H1 (cell line): ENCODE results near the gene TSPAN2. TPM values are rescaled to one million over a fixed set of nuclear protein-coding genes. Genes with fewer than 3 reads are reported as not detected.
A peak's percentile ranks its signal among the peaks of the same experiment; 100 is the strongest.

Source experiments
- CTCF ChIA-PET: fragments of 300-600 bp; sonication (Branson Sonifier 250); formaldehyde crosslinking; loops from one replicate; lab custom pipeline; 2021; ENCODE audit not compliant: partially characterized antibody; lab: Charles Lee
- POLR2A ChIA-PET: fragments of 300-600 bp; sonication (Branson Sonifier 250); formaldehyde crosslinking; loops from one replicate; lab custom pipeline; 2021; ENCODE audit warnings: inconsistent platforms; ENCODE audit not compliant: partially characterized antibody; lab: Charles Lee
- DNase-seq, 2 experiments: peaks; one replicate each; pipeline versions ENCODE4 v3.0.0 to v3.0.0-alpha.2; 2010 to 2022; ENCODE audit warnings: low spot score in 2 of 2, low read depth in 1 of 2, mixed read lengths in 1 of 2
- FAIRE-seq: peaks from 2 replicates; lab custom pipeline; 2011; peaks lifted over from hg19 to GRCh38; lab: Jason Lieb, UNC
- H2AFZ ChIP-seq: 2 replicates; pipeline ENCODE4 v1.8.1; 2012; ENCODE audit warnings: low read length, inconsistent platforms
- H2AK5ac ChIP-seq: 2 replicates; pipeline ENCODE4 v1.6.1; 2013; ENCODE audit warnings: low read depth, low read length
- H2BK120ac ChIP-seq: replicated peaks from 2 replicates; pipeline ENCODE3; 2013; ENCODE audit warnings: low read depth, low read length, inconsistent platforms
- H2BK12ac ChIP-seq: 2 replicates; pipeline ENCODE4 v1.6.1; 2013; ENCODE audit warnings: low read depth, low read length
- H2BK15ac ChIP-seq: 2 replicates; pipeline ENCODE4 v1.6.1; 2013; ENCODE audit warnings: low read length
- H2BK20ac ChIP-seq: 2 replicates; pipeline ENCODE4 v1.6.1; 2013; ENCODE audit warnings: low read length
- H2BK5ac ChIP-seq: 2 replicates; pipeline ENCODE4 v1.6.1; 2013; ENCODE audit warnings: low read depth, low read length
- H3K14ac ChIP-seq: 2 replicates; pipeline ENCODE4 v1.6.1; 2013; ENCODE audit warnings: inconsistent platforms; ENCODE audit not compliant: insufficient read length
- H3K18ac ChIP-seq: 2 replicates; pipeline ENCODE4 v1.6.1; 2013; ENCODE audit warnings: low read length; ENCODE audit errors: extremely low read depth
- H3K23ac ChIP-seq: 2 replicates; pipeline ENCODE4 v1.6.1; 2013; ENCODE audit warnings: inconsistent platforms; ENCODE audit not compliant: insufficient read length
- H3K23me2 ChIP-seq: 2 replicates; pipeline ENCODE4 v1.6.1; 2013; ENCODE audit warnings: low read depth, low read length
- H3K27ac ChIP-seq: 2 replicates; pipeline ENCODE4 v1.6.1; 2011; ENCODE audit warnings: low read depth, low read length, inconsistent platforms
- H3K27me3 ChIP-seq, 4 experiments: replicated peaks in 1 of 4; 1 replicate in 1 of 4; 2 replicates in 3 of 4; pipeline versions ENCODE4 v1.6.1 to v1.8.1; 2011 to 2013; ENCODE audit warnings: low read length in 3 of 4, mild to moderate bottlenecking in 3 of 4, inconsistent platforms in 2 of 4, mixed read lengths in 2 of 4, moderate library complexity in 1 of 4; ENCODE audit not compliant: control insufficient read depth in 3 of 4, insufficient read depth in 3 of 4; ENCODE audit errors: extremely low read depth in 1 of 4
- H3K36me3 ChIP-seq, 4 experiments: 2 replicates each; pipeline versions ENCODE4 v1.6.1 to v1.8.1; 2011 to 2013; ENCODE audit warnings: mild to moderate bottlenecking in 4 of 4, low read length in 3 of 4, moderate library complexity in 2 of 4, control low read depth in 1 of 4, inconsistent platforms in 1 of 4; ENCODE audit not compliant: insufficient read depth in 4 of 4, control insufficient read depth in 2 of 4
- H3K4ac ChIP-seq: replicated peaks from 2 replicates; pipeline ENCODE3; 2013; ENCODE audit warnings: low read length, low read depth, mixed read lengths, inconsistent platforms; ENCODE audit not compliant: insufficient read length
- H3K4me1 ChIP-seq, 4 experiments: replicated peaks in 1 of 4; 1 replicate in 1 of 4; 2 replicates in 3 of 4; pipeline versions ENCODE4 v1.6.1 to v1.8.1; 2011 to 2013; ENCODE audit warnings: low read length in 3 of 4, inconsistent platforms in 2 of 4, mixed read lengths in 1 of 4; ENCODE audit not compliant: insufficient read depth in 4 of 4, control insufficient read depth in 3 of 4
- H3K4me2 ChIP-seq, 2 experiments: 2 replicates each; pipeline versions ENCODE4 v1.6.1 to v1.8.1; 2011 to 2013; ENCODE audit warnings: low read depth in 2 of 2, low read length in 2 of 2, control low read depth in 1 of 2, inconsistent platforms in 1 of 2, mild to moderate bottlenecking in 1 of 2; ENCODE audit not compliant: insufficient read depth in 1 of 2
- H3K4me3 ChIP-seq, 4 experiments: fragments of 200-600, 300-600 bp in 1 of 4; sonication (generic), shearing (Covaris generic), sonication (Bioruptor Twin) in 1 of 4; 2 replicates each; pipeline versions ENCODE4 v1.5.1 to v1.8.1; 2011 to 2016; ENCODE audit warnings: low read length in 4 of 4, low read depth in 3 of 4, control low read depth in 2 of 4, inconsistent platforms in 2 of 4, mild to moderate bottlenecking in 2 of 4, mixed read lengths in 1 of 4, moderate library complexity in 1 of 4; ENCODE audit not compliant: insufficient read depth in 2 of 4; ENCODE audit errors: extremely low read depth in 1 of 4
- H3K56ac ChIP-seq: replicated peaks from 2 replicates; pipeline ENCODE3; 2013; ENCODE audit warnings: low read depth, mild to moderate bottlenecking, mixed read lengths, low read length, inconsistent platforms; ENCODE audit not compliant: insufficient read length
- H3K79me1 ChIP-seq: 2 replicates; pipeline ENCODE4 v1.6.1; 2013; ENCODE audit warnings: low read depth, low read length, control low read depth
- H3K79me2 ChIP-seq, 2 experiments: 2 replicates each; pipeline versions ENCODE4 v1.6.1 to v1.8.1; 2012 to 2013; ENCODE audit warnings: low read length in 2 of 2, mild to moderate bottlenecking in 2 of 2, inconsistent platforms in 1 of 2; ENCODE audit not compliant: insufficient read depth in 2 of 2, control insufficient read depth in 1 of 2
- H3K9ac ChIP-seq, 4 experiments: replicated peaks in 1 of 4; 1 replicate in 1 of 4; 2 replicates in 3 of 4; pipeline versions ENCODE4 v1.6.1 to v1.8.1; 2011 to 2013; ENCODE audit warnings: low read depth in 3 of 4, low read length in 3 of 4, control low read depth in 2 of 4, mild to moderate bottlenecking in 2 of 4, moderate library complexity in 2 of 4, inconsistent platforms in 1 of 4; ENCODE audit errors: extremely low read depth in 1 of 4
- H3K9me3 ChIP-seq, 2 experiments: 2 replicates each; pipeline versions ENCODE4 v1.6.1 to v1.8.1; 2012 to 2013; ENCODE audit warnings: mild to moderate bottlenecking in 2 of 2, moderate library complexity in 2 of 2, control low read depth in 1 of 2, inconsistent platforms in 1 of 2, low read depth in 1 of 2, low read length in 1 of 2, mixed read lengths in 1 of 2; ENCODE audit not compliant: insufficient read depth in 2 of 2
- H4K20me1 ChIP-seq, 2 experiments: replicated peaks in 1 of 2; 2 replicates each; pipeline versions ENCODE3 to v1.8.1; 2011 to 2013; ENCODE audit warnings: inconsistent platforms in 2 of 2, low read length in 2 of 2, mild to moderate bottlenecking in 1 of 2; ENCODE audit not compliant: insufficient read depth in 2 of 2, control insufficient read depth in 1 of 2
- H4K5ac ChIP-seq: 2 replicates; pipeline ENCODE4 v1.6.1; 2013; ENCODE audit warnings: low read length, low read depth, mixed read lengths, inconsistent platforms; ENCODE audit not compliant: insufficient read length
- H4K8ac ChIP-seq: 2 replicates; pipeline ENCODE4 v1.8.0; 2013; ENCODE audit warnings: mild to moderate bottlenecking, moderate library complexity, low read length, inconsistent platforms; ENCODE audit not compliant: insufficient read depth; ENCODE audit errors: extremely low read depth
- H4K91ac ChIP-seq: replicated peaks from 2 replicates; pipeline ENCODE3; 2013; ENCODE audit warnings: low read length, mixed read lengths, inconsistent platforms; ENCODE audit not compliant: insufficient read length
- BCL11A ChIP-seq, 2 experiments: IDR thresholded peaks; one replicate each; pipeline ENCODE4 v1.6.1; 2011; ENCODE audit warnings: low read depth in 2 of 2, low read length in 2 of 2, mild to moderate bottlenecking in 2 of 2
- WGBS, 2 experiments: shearing (Covaris generic) in 1 of 2; methylation state at CpG; one replicate each; pipeline versions ENCODE4 v1.1.6 to v1.1.7; 2013 to 2015; ENCODE audit warnings: low lambda C conversion rate in 2 of 2, mixed read lengths in 2 of 2, inconsistent platforms in 1 of 2, low coverage in 1 of 2, missing lambda C conversion rate in 1 of 2; ENCODE audit not compliant: insufficient replicate concordance in 2 of 2, insufficient coverage in 1 of 2, insufficient read length in 1 of 2; ENCODE audit errors: extremely low coverage in 1 of 2, missing lambda C conversion rate in 1 of 2; 5-methylcytosine and 5-hydroxymethylcytosine counted together
- polyA plus RNA-seq, 7 experiments: library from polyadenylated mRNA; depleted of rRNA in 3 of 7; stranded (reverse) in 5 of 7; unstranded in 2 of 7; fragments of >200 nt in 5 of 7; fragments of 200-250 nt in 2 of 7; gene quantifications; 1 replicate in 5 of 7; 2 replicates in 1 of 7; 4 replicates in 1 of 7; pipeline versions ENCODE4 v1.2.1 to v1.2.3, GENCODE V29; 2011 to 2013; ENCODE audit warnings: missing spikeins in 2 of 7, mixed read lengths in 2 of 7
- total RNA-seq: library from RNA; stranded (reverse); fragmentation: NEBNext Ultra II Directional; extraction: Animal tissue kit (Norgen Biotek cat#: 25700); gene quantifications from 2 replicates; pipeline ENCODE4 v1.2.1, GENCODE V29; 2021

TSPAN2 gene
- total and polyA plus RNA-seq, 2 of the 8 experiments (the other 6 are each of a cell fraction or from before 2014, with no cell fraction given) = 7.4 to 14.2 TPM

- Histone ChIP-seq H3K27ac (no peak overlapping the region), H3K9me3 (no peaks in the 10 kb centered on the region), H3K4ac (no peak overlapping the region), H4K8ac (no peak overlapping the region), H3K4me2 (no peak overlapping the region), H3K23ac (no peak overlapping the region), H3K4me3 (no peak overlapping the region), H3K4me1 (peaks cover 0 to 5% (median under 1%) of the 10 kb centered on the region in 4 experiments; a peak in 2 of 7 replicates), H3K79me1 (no peaks in the 10 kb centered on the region), H3K27me3 (no peaks in the 10 kb centered on the region), H3K36me3 (no peaks in the 10 kb centered on the region)
- no peak for TF ChIP-seq BCL11A (IDR thresholded peaks at IDR 0.05; ENCODE audit: low read depth in 2 of 2, low read length in 2 of 2)
- TF ChIP-seq, all 59 proteins: peak for 0
- Histone ChIP-seq H3K18ac (no peak overlapping the region), H2AFZ (peak overlapping the region; percentile 93), H4K91ac (no peak overlapping the region), H2BK15ac (no peak overlapping the region), H2BK5ac (no peak overlapping the region), H3K14ac (no peak overlapping the region), H3K9ac (no peak overlapping the region), H2AK5ac (no peak overlapping the region), H2BK12ac (peak overlapping the region; percentile 1; the same call in 1 of the 2 replicates), H2BK20ac (no peak overlapping the region), H4K5ac (no peak overlapping the region), H4K20me1 (no peaks in the 10 kb centered on the region), H3K23me2 (no peaks in the 10 kb centered on the region; the same call in 1 of the 2 replicates), H3K79me2 (no peaks in the 10 kb centered on the region), H3K56ac (no peak overlapping the region), H2BK120ac (no peak overlapping the region)
- WGBS, 2 experiments = 83% methylated on average over 13 of the region's 13 CpGs; no CpG with 5 or more reads in 1 of the 2 experiments
- FAIRE-seq = peak; percentile 82
- POLR2A ChIA-PET = interaction anchor here (0.6 to 1.6 kb wide), 3 partner anchors 8 to 326 kb away, joined by 3 to 7 read pairs (median 4); partner anchors contain the start of gene TSPAN2
- CTCF ChIA-PET = interaction anchor here (1.4 to 2.4 kb wide), 3 partner anchors 11 to 14 kb away, joined by 3 to 8 read pairs (median 5); no protein-coding TSS in a partner anchor
- DNase-seq = no peak
Measured at GRCh38 chr1:115098979-115099692, 9.8 kb upstream of the TSPAN2 start.
